GM23338 (cell line): ENCODE measurements around the gene BAK1. TPM values are rescaled to one million over a fixed set of nuclear protein-coding genes. Genes with fewer than 3 reads are reported as not detected.
A peak's percentile ranks its signal among the peaks of the same experiment; 100 is the strongest.

ENCODE experiments used
- ATAC-seq: fragments of 200-7000 bp; cut with Tn5 transposase; 3 replicates; pipeline ENCODE4 v1.9.1; 2020
- DNase-seq: peaks from one replicate; pipeline ENCODE4 v3.0.0-alpha.2; 2015; ENCODE audit warnings: low spot score
- H2AFZ ChIP-seq: fragments of 200-600 bp; sonication (generic); 2 replicates; pipeline ENCODE4 v1.8.0; 2016; ENCODE audit warnings: antibody characterized with exemption, mild to moderate bottlenecking, moderate library complexity
- H3F3A ChIP-seq: fragments of 200-600 bp; sonication (generic); replicated peaks from 2 replicates; pipeline ENCODE4 v1.8.0; 2017; ENCODE audit warnings: antibody characterized with exemption, mixed run types, low read depth
- H3K27ac ChIP-seq: fragments of 200-600 bp; sonication (generic); 2 replicates; pipeline ENCODE4 v1.6.1; 2016; ENCODE audit warnings: low read depth
- H3K27me3 ChIP-seq: fragments of 200-600 bp; sonication (generic); 2 replicates; pipeline ENCODE4 v1.8.0; 2016; ENCODE audit warnings: mild to moderate bottlenecking, mixed run types, moderate library complexity; ENCODE audit not compliant: insufficient read depth
- H3K36me3 ChIP-seq: fragments of 200-600 bp; sonication (generic); 2 replicates; pipeline ENCODE4 v1.8.0; 2016; ENCODE audit warnings: mild to moderate bottlenecking; ENCODE audit not compliant: insufficient read depth
- H3K4me1 ChIP-seq: fragments of 200-600 bp; sonication (generic); 2 replicates; pipeline ENCODE4 v1.8.0; 2016; ENCODE audit warnings: mild to moderate bottlenecking, moderate library complexity; ENCODE audit not compliant: insufficient read depth
- H3K4me2 ChIP-seq: fragments of 200-600 bp; sonication (generic); 2 replicates; pipeline ENCODE4 v1.7.1; 2017; ENCODE audit warnings: mixed run types
- H3K4me3 ChIP-seq: fragments of 200-600 bp; sonication (generic); 2 replicates; pipeline ENCODE4 v1.6.1; 2016; ENCODE audit warnings: mixed run types
- H3K79me2 ChIP-seq: fragments of 200-600 bp; sonication (generic); replicated peaks from 2 replicates; pipeline ENCODE4 v1.8.0; 2017; ENCODE audit warnings: mild to moderate bottlenecking; ENCODE audit not compliant: insufficient read depth
- H3K9me2 ChIP-seq: fragments of 200-600 bp; sonication (generic); 2 replicates; pipeline ENCODE4 v1.8.0; 2017; ENCODE audit not compliant: insufficient read depth
- H4K20me1 ChIP-seq: fragments of 200-600 bp; sonication (generic); replicated peaks from 2 replicates; pipeline ENCODE4 v1.8.0; 2017; ENCODE audit warnings: mild to moderate bottlenecking; ENCODE audit not compliant: insufficient read depth
- H3K27ac Mint-ChIP-seq: 2 replicates; pipeline ENCODE4 v1.8.0; 2020; ENCODE audit warnings: inconsistent platforms, mild to moderate bottlenecking, moderate library complexity, mixed read lengths
- H3K27me3 Mint-ChIP-seq: 3 replicates; pipeline ENCODE4 v1.8.0; 2022; ENCODE audit warnings: low read depth, mild to moderate bottlenecking, moderate library complexity, mixed read lengths, inconsistent platforms; ENCODE audit not compliant: insufficient read depth, poor library complexity
- H3K36me3 Mint-ChIP-seq: 3 replicates; pipeline ENCODE4 v1.8.0; 2021; ENCODE audit warnings: low read depth, mild to moderate bottlenecking, inconsistent platforms, moderate library complexity, mixed read lengths
- H3K4me1 Mint-ChIP-seq: 3 replicates; pipeline ENCODE4 v1.8.0; 2020; ENCODE audit warnings: mild to moderate bottlenecking, inconsistent platforms, mixed read lengths
- H3K4me3 Mint-ChIP-seq: 3 replicates; pipeline ENCODE4 v1.8.0; 2021; ENCODE audit warnings: moderate library complexity, mild to moderate bottlenecking, inconsistent platforms, mixed read lengths
- H3K9me3 Mint-ChIP-seq: 3 replicates; pipeline ENCODE4 v1.8.0; 2020; ENCODE audit warnings: moderate library complexity, mild to moderate bottlenecking, inconsistent platforms, mixed read lengths
- CREB1 ChIP-seq: fragments of 250-450 bp; sonication (Bioruptor Pico); IDR thresholded peaks from 2 replicates; pipeline ENCODE4 v1.5.0; 2020; ENCODE audit warnings: low read depth, mild to moderate bottlenecking, moderate library complexity
- ETS1 ChIP-seq: IDR thresholded peaks from 2 replicates; pipeline ENCODE4 v1.6.1; 2016; ENCODE audit warnings: antibody characterized with exemption
- JUNB ChIP-seq: IDR thresholded peaks from one replicate; pipeline ENCODE4 v1.6.1; 2016; ENCODE audit warnings: antibody characterized with exemption; ENCODE audit not compliant: unreplicated experiment
- NANOG ChIP-seq: IDR thresholded peaks from 2 replicates; pipeline ENCODE4 v1.6.1; 2016; ENCODE audit warnings: antibody characterized with exemption, borderline replicate concordance
- POLR2AphosphoS5 ChIP-seq: IDR thresholded peaks from 2 replicates; pipeline ENCODE4 v1.6.1; 2016; ENCODE audit warnings: antibody characterized with exemption, low read depth
- STAT1 ChIP-seq: IDR thresholded peaks from one replicate; pipeline ENCODE4 v1.6.1; 2016; ENCODE audit warnings: antibody characterized with exemption; ENCODE audit not compliant: unreplicated experiment
- ZNF114 ChIP-seq: fragments of 250-450 bp; sonication (Bioruptor Pico); IDR thresholded peaks from 2 replicates; pipeline ENCODE4 v1.5.0; 2020; ENCODE audit warnings: mild to moderate bottlenecking, moderate library complexity
- ZNF331 ChIP-seq: fragments of 250-450 bp; sonication (Bioruptor Pico); IDR thresholded peaks from 2 replicates; pipeline ENCODE4 v1.5.0; 2020; ENCODE audit warnings: low read depth, mild to moderate bottlenecking, moderate library complexity
- polyA plus RNA-seq: library from polyadenylated mRNA; unstranded; fragments of >200 nt; fragmentation: Nextera tagmentation; extraction: Ambion mirVana; gene quantifications from 2 replicates; pipeline ENCODE4 v1.2.1, GENCODE V29; 2016
- total RNA-seq: library from RNA; depleted of rRNA; stranded (reverse); fragments of >200 nt; shearing (Covaris generic); gene quantifications from 2 replicates; pipeline ENCODE4 v1.2.3, GENCODE V29; 2014

The BAK1 gene
- total and polyA plus RNA-seq, 2 experiments from 2014 or later: 22.2 to 45.0 TPM

- TF ChIP-seq STAT1: no peak
- no peak for TF ChIP-seq NANOG
- no peak for TF ChIP-seq POLR2AphosphoS5
- no peak for TF ChIP-seq ZNF331 (CRISPR knock-in tag)
- TF ChIP-seq CREB1 (CRISPR knock-in tag): no peak
- TF ChIP-seq JUNB: no peak
These were observed 15.1 kb upstream of the BAK1 start (continued) for GRCh38 chr6:33595001-33595846.

DNA sequence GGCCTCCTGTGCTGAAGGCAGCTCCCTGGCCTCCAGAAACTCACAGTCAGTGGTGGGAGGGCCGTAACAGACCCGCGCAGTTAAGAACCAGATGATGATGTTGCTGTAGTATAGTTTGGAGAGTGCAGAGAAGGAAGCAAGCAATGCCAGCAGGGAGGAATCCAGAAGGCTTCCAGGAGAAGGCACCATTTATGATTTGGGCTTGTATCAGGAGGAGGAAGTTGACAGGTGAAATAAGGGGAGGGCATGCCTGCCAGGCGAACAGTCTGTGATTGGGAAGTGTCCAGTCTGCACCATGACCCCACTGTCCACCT is 13.3 kb upstream of the BAK1 start:
- ATAC-seq (no peak), DNase-seq (no peak)
- peak overlapping the region; percentile 60 for H3K4me3 Mint-ChIP-seq
- H3K4me3 ChIP-seq: peak overlapping the region; percentile 66
- H3K4me1 ChIP-seq: peaks cover 20% of the 10 kb centered on the region; the same call in 1 of the 2 replicates
- no peak for TF ChIP-seq ZNF114 (CRISPR knock-in tag)
- no peak overlapping the region for H3K27ac Mint-ChIP-seq
- no peaks in the 10 kb centered on the region for H4K20me1 ChIP-seq
- no peaks in the 10 kb centered on the region for H3K79me2 ChIP-seq
- H3K27me3 Mint-ChIP-seq: peaks cover 22% of the 10 kb centered on the region
- no peaks in the 10 kb centered on the region for H3K36me3 Mint-ChIP-seq
- H3K4me2 ChIP-seq: peak overlapping the region; percentile 92
- no peaks in the 10 kb centered on the region for H3K9me2 ChIP-seq
- H3K9me3 Mint-ChIP-seq: peaks cover 4% of the 10 kb centered on the region; the same call in 2 of the 3 replicates
- H3K36me3 ChIP-seq: no peaks in the 10 kb centered on the region
- H3K4me1 Mint-ChIP-seq: peaks cover 33% of the 10 kb centered on the region
- no peak overlapping the region for H3K27ac ChIP-seq
- peaks cover 8% of the 10 kb centered on the region; the same call in 1 of the 2 replicates for H3K27me3 ChIP-seq
- peak overlapping the region; percentile 95 for H2AFZ ChIP-seq
- no peaks in the 10 kb centered on the region; the same call in 1 of the 2 replicates for H3F3A ChIP-seq

DNA sequence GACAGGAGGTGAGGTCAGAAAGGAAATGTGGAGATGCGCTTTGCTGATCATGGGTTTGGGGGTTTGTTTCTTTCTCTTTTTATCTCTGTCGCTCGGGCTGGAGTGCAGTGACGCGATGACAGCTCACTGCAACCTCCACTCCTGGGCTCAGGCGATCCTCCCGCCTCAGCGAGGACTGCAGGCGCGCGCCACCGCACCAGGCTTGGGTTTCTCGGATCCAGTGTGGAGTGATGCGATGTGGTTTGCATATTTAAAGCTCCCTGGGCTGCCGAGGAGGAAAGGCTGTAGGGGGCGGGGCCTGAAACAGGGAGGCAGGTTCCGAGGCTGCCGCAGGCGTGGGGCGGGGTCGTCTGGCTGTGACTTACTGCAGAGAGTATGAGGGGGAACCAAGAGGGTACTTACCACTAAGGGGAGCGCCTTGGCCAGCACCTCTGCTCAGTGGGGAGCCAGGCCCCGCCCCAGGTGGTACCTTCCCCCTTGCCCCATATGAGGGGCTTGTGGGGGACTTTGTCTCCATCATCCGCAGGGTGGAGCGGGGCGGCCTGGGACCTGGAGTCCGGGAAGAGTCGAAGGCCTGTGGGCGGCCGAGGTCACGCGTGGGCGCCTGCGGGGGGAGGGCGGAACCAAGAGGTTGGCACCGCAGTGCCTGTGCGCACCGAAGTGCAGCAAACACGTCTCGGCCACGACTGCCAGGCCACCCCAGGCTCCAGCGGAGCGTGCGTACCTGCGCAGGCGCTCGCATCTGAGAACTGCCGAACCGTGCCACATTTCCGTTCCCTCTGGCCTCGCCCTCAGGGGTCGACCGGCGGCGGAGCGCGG is 12.7 kb upstream of the BAK1 start:
- Histone ChIP-seq H3K27ac (no peak overlapping the region), H3F3A (no peaks in the 10 kb centered on the region; the same call in 1 of the 2 replicates), H2AFZ (peak overlapping the region; percentile 95), H3K27me3 (peaks cover 8% of the 10 kb centered on the region; the same call in 1 of the 2 replicates), H3K79me2 (no peaks in the 10 kb centered on the region), H3K4me2 (peak overlapping the region; percentile 92), H3K9me2 (no peaks in the 10 kb centered on the region), H3K36me3 (no peaks in the 10 kb centered on the region), H4K20me1 (no peaks in the 10 kb centered on the region), H3K4me1 (peaks cover 20% of the 10 kb centered on the region; the same call in 1 of the 2 replicates), H3K4me3 (peak overlapping the region; percentile 66)
- no peak for TF ChIP-seq CREB1 (CRISPR knock-in tag)
- no peak for TF ChIP-seq ETS1
- 0 out of 2 replicates have a peak, but pooled peaks have one; percentile 19 for TF ChIP-seq POLR2AphosphoS5
- peak; percentile 94 for DNase-seq
- H3K27ac Mint-ChIP-seq: no peak overlapping the region
- peaks cover 22% of the 10 kb centered on the region for H3K27me3 Mint-ChIP-seq
- peaks cover 4% of the 10 kb centered on the region; the same call in 2 of the 3 replicates for H3K9me3 Mint-ChIP-seq
- ATAC-seq: peak; percentile 75
- H3K36me3 Mint-ChIP-seq: no peaks in the 10 kb centered on the region
- H3K4me3 Mint-ChIP-seq: peak overlapping the region; percentile 60
- H3K4me1 Mint-ChIP-seq: peaks cover 33% of the 10 kb centered on the region
